IPS-18c (cell line): ENCODE results near the gene ZSCAN21.
A peak's percentile ranks its signal among the peaks of the same experiment; 100 is the strongest.

Experiments
- H3K4me3 ChIP-seq: 2 replicates; pipeline ENCODE4 v1.7.0; 2013; ENCODE audit warnings: low read depth, mild to moderate bottlenecking, low read length, moderate library complexity; ENCODE audit not compliant: insufficient read depth
- H3K9me3 ChIP-seq: one replicate; pipeline ENCODE4 v1.6.1; 2013; ENCODE audit warnings: mild to moderate bottlenecking, low read length, moderate library complexity; ENCODE audit not compliant: control insufficient read depth, insufficient read depth

ZSCAN21 gene

GRCh38 chr7:100063376-100063775, 13.8 kb downstream of the ZSCAN21 start:
- Histone ChIP-seq H3K9me3 (no peaks in the 10 kb centered on the region), H3K4me3 (no peak overlapping the region)

- H3K4me3 ChIP-seq, result no peak overlapping the region
- H3K9me3 ChIP-seq, result no peaks in the 10 kb centered on the region
Observed at GRCh38 chr7:100064162-100064561, 14.6 kb downstream of the ZSCAN21 start.

- Histone ChIP-seq H3K9me3 (peaks cover 11% of the 10 kb centered on the region), H3K4me3 (no peak overlapping the region)
Observed at GRCh38 chr7:100065452-100066186, 16.0 kb downstream of the ZSCAN21 start.

GRCh38 chr7:100066953-100067352, 17.4 kb downstream of the ZSCAN21 start:
- H3K9me3 ChIP-seq, result peaks cover 23% of the 10 kb centered on the region
- H3K4me3 ChIP-seq, result no peak overlapping the region

- H3K9me3 ChIP-seq, result peaks cover 47% of the 10 kb centered on the region
- no peak overlapping the region for H3K4me3 ChIP-seq
Observed at GRCh38 chr7:100069991-100070390, 20.4 kb downstream of the ZSCAN21 start.

GRCh38 chr7:100071018-100071723, 21.6 kb downstream of the ZSCAN21 start:
- Histone ChIP-seq H3K9me3 (peaks cover 49% of the 10 kb centered on the region), H3K4me3 (no peak overlapping the region)

- Histone ChIP-seq H3K4me3 (no peak overlapping the region), H3K9me3 (peaks cover 58% of the 10 kb centered on the region)
Observed at GRCh38 chr7:100072462-100072861, 22.9 kb downstream of the ZSCAN21 start.

- H3K9me3 ChIP-seq, result peaks cover 55% of the 10 kb centered on the region
Observed at GRCh38 chr7:100074841-100075240, 25.3 kb downstream of the ZSCAN21 start.

GRCh38 chr7:100075418-100075817, 25.8 kb downstream of the ZSCAN21 start:
- peaks cover 49% of the 10 kb centered on the region for H3K9me3 ChIP-seq
- H3K4me3 ChIP-seq, result no peak overlapping the region

More at GRCh38 chr7:100074841-100075240, 25.3 kb downstream of the ZSCAN21 start:
- H3K4me3 ChIP-seq, result no peak overlapping the region

GRCh38 chr7:100077205-100077604, 27.6 kb downstream of the ZSCAN21 start:
- peaks cover 32% of the 10 kb centered on the region for H3K9me3 ChIP-seq
- no peak overlapping the region for H3K4me3 ChIP-seq

GRCh38 chr7:100079024-100079560, 29.5 kb downstream of the ZSCAN21 start:
- H3K4me3 ChIP-seq, result no peak overlapping the region
- H3K9me3 ChIP-seq, result peaks cover 18% of the 10 kb centered on the region

GRCh38 chr7:100080907-100081534, 31.4 kb downstream of the ZSCAN21 start:
- Histone ChIP-seq H3K4me3 (peak overlapping the region; percentile 98), H3K9me3 (peaks cover 9% of the 10 kb centered on the region)

- H3K9me3 ChIP-seq, result peaks cover 6% of the 10 kb centered on the region
- H3K4me3 ChIP-seq, result peak within 1 kb of the TSS; percentile 98
Observed at GRCh38 chr7:100081535-100082102, 32.0 kb downstream of the ZSCAN21 start, which contains the start of gene ZNF3. Gene ZNF3, minus strand, starts transcription at chr7:100081723. Its CDS starts 4,366 bp downstream, at chr7:100077357.

GRCh38 chr7:100082978-100083377, 33.4 kb downstream of the ZSCAN21 start:
- Histone ChIP-seq H3K9me3 (no peaks in the 10 kb centered on the region), H3K4me3 (peak overlapping the region; percentile 98; the same call in 1 of the 2 replicates)

GRCh38 chr7:100085515-100085914, 35.9 kb downstream of the ZSCAN21 start:
- Histone ChIP-seq H3K9me3 (no peaks in the 10 kb centered on the region), H3K4me3 (no peak overlapping the region)

- no peak overlapping the region for H3K4me3 ChIP-seq
Observed at GRCh38 chr7:100087055-100087750, 37.6 kb downstream of the ZSCAN21 start.

More at GRCh38 chr7:100087055-100087750, 37.6 kb downstream of the ZSCAN21 start:
- no peaks in the 10 kb centered on the region for H3K9me3 ChIP-seq
